Motor neuron (in vitro differentiated cells): ENCODE data around the gene RPUSD3. TPM values are rescaled to one million over a fixed set of nuclear protein-coding genes. Genes with fewer than 3 reads are reported as not detected.

Experiments
- ATAC-seq, 8 experiments: fragments of 200-7000 bp; cut with Tn5 transposase; replicated peaks in 6 of 8; 2 replicates each; pipeline ENCODE4 v1.8.0; 2021; ENCODE audit warnings: mild to moderate bottlenecking in 8 of 8, moderate library complexity in 8 of 8
- H3K27ac ChIP-seq, 2 donors: fragments of 250-450 bp; sonication (Bioruptor Pico); 2 replicates each; pipeline ENCODE4 v1.9.0; 2021; ENCODE audit warnings: antibody characterized with exemption in 2 of 2, mild to moderate bottlenecking in 2 of 2, moderate library complexity in 1 of 2
- H3K4me1 ChIP-seq, 2 donors: fragments of 250-450 bp; sonication (Bioruptor Pico); replicated peaks in 1 of 2; 2 replicates each; pipeline ENCODE4 v1.6.1; 2021; ENCODE audit warnings: antibody characterized with exemption in 2 of 2, mild to moderate bottlenecking in 2 of 2, moderate library complexity in 1 of 2
- H3K4me3 ChIP-seq, 5 donors: fragments of 250-450 bp; sonication (Bioruptor Pico); 2 replicates each; pipeline ENCODE4 v1.9.0; 2021; ENCODE audit warnings: antibody characterized with exemption in 5 of 5, mild to moderate bottlenecking in 5 of 5, moderate library complexity in 4 of 5
- WGBS, 10 experiments: fragments of 450-650 bp; shearing (Covaris generic); methylation state at CpG; one replicate each; pipeline ENCODE4 v1.0.0; 2022; 5-methylcytosine and 5-hydroxymethylcytosine counted together
- in situ Hi-C, 9 experiments: fragments of 400-800 bp; cut with MboI; loops; one replicate each; pipeline ENCODE4 v1.15.0; 2021; ENCODE audit warnings: low sequenced_read_pairs in 9 of 9, low pct_unique_long_range_greater_than_20kb in 2 of 9; ENCODE audit not compliant: unreplicated experiment in 9 of 9
- total RNA-seq, 8 experiments: library from RNA; unstranded; fragments of 300-600 nt; gene quantifications; 2 replicates each; pipeline versions ENCODE4 v1.2.3 to v1.2.4, GENCODE V29; 2022

Gene RPUSD3
- total RNA-seq, 8 experiments from 2014 or later: 23.5 to 44.9 (median 29.5) TPM

DNA sequence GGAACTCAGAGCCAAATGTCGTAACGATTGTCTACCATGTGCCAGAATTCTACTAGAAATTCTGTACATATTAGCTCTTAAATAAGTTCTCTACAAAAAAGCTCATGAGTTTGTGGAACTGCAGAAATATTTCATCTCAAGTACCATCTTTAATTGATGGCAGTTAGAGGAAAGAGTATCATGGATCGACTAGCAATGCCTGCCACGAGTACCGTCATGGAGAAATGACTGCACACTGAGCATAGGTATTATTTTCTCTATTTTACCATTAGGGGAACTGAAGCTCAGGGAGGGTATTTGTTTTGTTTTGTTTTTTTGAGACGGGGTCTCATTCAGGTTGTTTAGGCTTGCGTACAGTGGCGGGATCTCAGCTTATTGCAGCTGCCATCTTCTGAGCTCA is 2.8 kb downstream of the RPUSD3 start:
- ATAC-seq: no peak
- Histone ChIP-seq H3K4me1 (peaks cover 0 to 8% of the 10 kb centered on the region in 2 donors), H3K27ac (no peak overlapping the region), H3K4me3 (no peak overlapping the region)
- WGBS, 10 experiments: 80 to 100% (median 87%) methylated on average over 1 to 8 of the region's 8 CpGs
- in situ Hi-C loops: no loop called here

DNA sequence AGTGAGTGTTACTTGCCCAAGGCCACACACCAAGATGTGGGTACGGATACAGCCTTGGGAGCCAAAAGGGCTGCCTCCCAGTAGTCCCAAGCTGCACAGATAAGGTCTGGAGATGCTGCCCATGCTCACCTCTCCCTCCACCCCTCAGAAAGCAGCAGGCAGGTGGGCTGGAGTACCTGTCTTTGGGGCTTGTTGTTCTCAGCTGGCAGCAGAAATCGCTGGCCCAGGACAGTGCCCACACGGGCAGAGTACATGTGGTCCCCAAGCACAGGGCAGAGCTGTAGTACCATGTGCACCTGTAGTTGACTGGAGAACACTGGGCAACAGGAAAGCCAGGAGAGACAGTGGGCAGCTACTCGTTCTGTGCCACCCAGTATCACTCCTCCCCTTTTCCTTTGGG is 5.0 kb downstream of the RPUSD3 start:
- peaks cover 0 to 4% of the 10 kb centered on the region in 2 donors for H3K4me1 ChIP-seq
- in situ Hi-C loops: no loop called here
- no peak overlapping the region for H3K27ac ChIP-seq
- WGBS, 10 experiments: 52 to 100% (median 83%) methylated on average over 1 to 3 of the region's 4 CpGs; no CpG with 5 or more reads in 5 of the 10 experiments
- H3K4me3 ChIP-seq: no peak overlapping the region
- no peak for ATAC-seq

DNA sequence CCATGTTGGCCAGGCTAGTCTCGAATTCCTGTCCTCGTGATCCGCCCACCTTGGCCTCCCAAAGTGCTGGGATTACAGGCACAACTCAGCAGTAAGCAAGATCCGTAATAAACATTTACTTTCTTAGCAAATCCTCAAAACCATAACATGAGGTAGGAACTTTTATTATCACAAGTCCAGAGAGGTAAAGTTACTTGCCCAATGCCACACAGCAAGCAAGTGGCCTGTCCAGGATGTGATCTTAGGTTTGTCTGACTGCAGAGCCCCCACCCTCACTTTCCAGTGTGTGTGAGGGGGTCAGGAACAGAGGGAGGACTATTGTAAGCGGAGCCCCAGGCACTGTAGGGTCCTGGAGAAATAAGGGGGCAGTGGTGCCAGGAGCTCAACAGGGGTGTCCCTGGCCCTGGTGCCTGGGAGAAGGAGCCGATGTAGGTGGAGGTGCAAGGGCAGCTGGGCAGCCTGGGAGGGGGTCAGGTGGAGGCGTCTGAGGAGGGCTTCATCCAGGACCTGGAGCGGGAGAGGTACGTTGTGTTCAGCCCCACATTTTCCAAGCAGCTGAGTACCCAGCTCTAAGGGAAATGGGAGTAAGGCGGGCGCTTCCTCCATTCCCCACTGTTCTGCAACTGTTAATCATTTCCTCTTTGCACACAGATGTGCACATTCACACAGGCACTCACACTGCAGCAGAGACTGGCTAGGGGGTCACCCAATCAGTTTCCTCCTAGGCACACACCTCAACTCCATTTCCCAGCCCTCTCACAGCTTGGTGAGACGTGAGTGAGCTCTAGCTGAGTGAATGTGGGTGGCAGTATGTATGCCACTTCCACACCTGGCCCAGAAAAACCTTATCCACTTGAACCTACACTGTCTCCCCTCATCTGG is 5.9 kb downstream of the RPUSD3 start:
- in situ Hi-C loops: no loop called here
- Histone ChIP-seq H3K4me3 (no peak overlapping the region), H3K4me1 (peaks cover 0 to 3% of the 10 kb centered on the region in 2 donors), H3K27ac (no peak overlapping the region)
- WGBS, 10 experiments: 40 to 100% (median 100%) methylated on average over 1 to 10 of the region's 12 CpGs; no CpG with 5 or more reads in 3 of the 10 experiments
- ATAC-seq: no peak

DNA sequence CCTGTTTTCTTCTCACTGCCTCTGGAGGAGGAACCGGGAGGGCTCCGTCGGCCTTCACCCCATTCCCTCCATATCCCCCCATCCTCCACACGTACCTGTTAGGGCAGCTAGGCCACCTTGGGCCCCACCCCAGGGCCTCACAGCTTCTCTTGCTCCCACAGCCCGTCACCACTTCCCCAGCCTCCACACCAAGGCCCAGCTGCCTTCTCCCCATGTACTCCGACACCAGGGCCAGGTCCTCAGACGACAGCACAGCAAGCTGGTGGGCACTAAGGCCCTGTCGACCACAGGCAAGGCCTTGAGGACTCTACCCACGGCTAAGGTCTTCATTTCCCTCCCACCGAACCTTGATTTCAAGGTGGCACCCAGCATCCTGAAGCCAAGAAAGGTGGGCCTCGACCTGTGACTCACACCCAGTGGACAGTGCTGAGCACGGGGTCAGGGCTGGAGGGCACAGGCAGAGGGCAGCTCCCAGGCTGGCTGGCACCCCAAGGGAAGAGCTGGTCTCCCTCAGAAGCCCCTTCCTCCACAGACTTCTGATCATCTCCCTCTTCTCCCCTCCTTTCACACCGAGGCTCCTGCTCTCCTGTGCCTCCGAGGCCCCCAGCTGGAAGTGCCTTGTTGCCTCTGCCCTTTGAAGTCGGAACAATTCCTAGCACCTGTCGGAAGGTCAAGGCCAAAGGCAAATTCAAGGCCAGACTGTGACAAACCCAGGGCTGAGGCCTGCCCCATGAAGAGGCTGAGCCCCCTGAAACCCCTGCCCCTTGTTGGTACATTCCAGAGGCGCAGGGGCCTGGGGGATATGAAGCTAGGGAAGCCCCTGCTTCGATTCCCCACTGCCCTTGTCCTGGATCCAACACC is 9.1 kb downstream of the RPUSD3 start:
- Histone ChIP-seq H3K4me3 (no peak overlapping the region), H3K27ac (no peak overlapping the region), H3K4me1 (no peaks in the 10 kb centered on the region)
- in situ Hi-C loops: no loop called here
- WGBS, 10 experiments: 84 to 100% (median 100%) methylated on average over 1 to 10 of the region's 18 CpGs; no CpG with 5 or more reads in 5 of the 10 experiments
- peak in 2 of 8 experiments; percentile 10 to 22 for ATAC-seq

DNA sequence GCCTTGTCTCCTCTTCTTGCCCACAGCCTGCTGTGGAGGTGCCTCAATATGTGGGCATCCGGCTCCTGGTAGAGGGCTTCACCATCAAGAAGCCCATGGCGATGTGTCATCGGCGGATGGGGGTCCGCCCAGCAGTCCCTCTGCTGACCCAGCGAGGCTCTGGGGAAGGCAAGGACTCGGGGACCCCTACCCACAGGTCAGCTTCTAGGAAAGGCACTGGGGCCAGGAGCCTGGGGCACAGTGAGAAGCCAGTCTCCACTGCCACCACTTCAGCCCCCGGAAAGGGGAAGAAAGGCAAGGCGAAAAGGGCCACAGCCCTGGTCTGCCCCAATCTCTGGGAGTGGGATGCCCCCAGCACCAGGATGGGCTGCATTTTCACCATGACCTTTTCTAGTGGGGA is 10.7 kb downstream of the RPUSD3 start:
- no peak overlapping the region for H3K27ac ChIP-seq
- no peak for ATAC-seq
- in situ Hi-C loops: no loop called here
- 80 to 100% (median 95%) methylated on average over 1 to 2 of the region's 9 CpGs; no CpG with 5 or more reads in 6 of the 10 experiments for WGBS, 10 experiments
- no peak overlapping the region for H3K4me3 ChIP-seq
- H3K4me1 ChIP-seq: no peaks in the 10 kb centered on the region

DNA sequence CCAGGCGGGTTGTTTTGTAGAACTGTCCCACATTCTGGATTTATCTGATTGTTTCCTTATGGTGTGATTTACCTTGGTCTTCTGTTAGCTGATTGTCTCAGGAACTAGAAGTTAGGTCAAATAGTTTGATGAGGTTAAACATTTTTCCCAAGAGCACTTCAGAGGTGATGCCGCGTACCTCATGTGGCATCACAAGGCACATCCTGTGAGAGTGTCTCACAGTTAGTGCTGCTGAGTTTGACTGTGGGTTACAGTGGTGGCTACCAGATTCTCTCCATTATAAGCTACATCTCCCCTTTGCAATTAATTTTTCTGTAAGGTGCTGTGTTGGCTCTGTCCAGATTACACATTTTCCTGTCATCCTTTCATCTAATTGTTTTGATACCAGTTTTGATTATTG is 12.6 kb downstream of the RPUSD3 start:
- WGBS, 10 experiments: 86 to 100% (median 100%) methylated on average over 1 to 3 of the region's 3 CpGs; no CpG with 5 or more reads in 3 of the 10 experiments
- Histone ChIP-seq H3K4me3 (no peak overlapping the region), H3K27ac (no peak overlapping the region), H3K4me1 (no peaks in the 10 kb centered on the region)
- no peak for ATAC-seq
- in situ Hi-C loops: no loop called here

DNA sequence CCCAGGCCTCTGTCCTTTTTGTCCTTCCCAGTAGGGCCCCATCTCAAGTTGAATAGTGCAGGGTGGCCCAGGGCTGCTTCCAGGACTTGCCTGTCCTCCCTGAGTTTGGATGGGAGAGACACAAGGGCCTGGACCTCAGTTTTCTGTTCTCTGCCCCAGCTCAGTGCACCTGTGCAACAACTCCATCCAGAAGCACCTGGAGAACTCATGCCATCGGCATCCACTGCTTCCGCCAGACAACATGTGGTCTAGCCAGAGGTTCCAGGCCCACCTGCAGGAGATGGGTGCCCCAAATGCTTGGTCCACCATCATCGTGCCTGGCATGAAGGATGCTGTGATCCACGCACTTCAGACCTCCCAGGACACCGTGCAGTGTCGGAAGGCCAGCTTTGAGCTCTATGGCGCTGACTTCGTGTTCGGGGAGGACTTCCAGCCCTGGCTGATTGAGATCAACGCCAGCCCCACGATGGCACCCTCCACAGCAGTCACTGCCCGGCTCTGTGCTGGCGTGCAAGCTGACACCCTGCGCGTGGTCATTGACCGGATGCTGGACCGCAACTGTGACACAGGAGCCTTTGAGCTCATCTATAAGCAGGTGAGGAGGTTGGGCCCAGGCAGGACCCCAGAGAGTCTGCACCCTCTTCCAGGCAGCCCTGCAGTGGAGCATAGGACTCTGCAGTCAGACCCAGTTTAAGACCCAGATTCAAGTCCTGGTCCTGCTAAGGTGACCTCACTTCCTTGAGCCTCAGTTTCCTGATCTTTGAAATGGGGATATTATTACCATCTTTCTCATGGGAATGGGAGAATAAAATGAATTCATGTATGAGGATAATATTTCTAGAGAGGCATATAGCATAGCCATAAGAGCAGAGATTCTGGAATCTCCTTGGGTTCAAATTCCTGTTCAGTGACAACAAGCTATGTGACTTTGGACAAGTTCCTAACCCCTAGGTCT is 14.7 kb downstream of the RPUSD3 start:
- 80 to 100% (median 86%) methylated on average over 2 to 7 of the region's 17 CpGs; no CpG with 5 or more reads in 6 of the 10 experiments for WGBS, 10 experiments

DNA sequence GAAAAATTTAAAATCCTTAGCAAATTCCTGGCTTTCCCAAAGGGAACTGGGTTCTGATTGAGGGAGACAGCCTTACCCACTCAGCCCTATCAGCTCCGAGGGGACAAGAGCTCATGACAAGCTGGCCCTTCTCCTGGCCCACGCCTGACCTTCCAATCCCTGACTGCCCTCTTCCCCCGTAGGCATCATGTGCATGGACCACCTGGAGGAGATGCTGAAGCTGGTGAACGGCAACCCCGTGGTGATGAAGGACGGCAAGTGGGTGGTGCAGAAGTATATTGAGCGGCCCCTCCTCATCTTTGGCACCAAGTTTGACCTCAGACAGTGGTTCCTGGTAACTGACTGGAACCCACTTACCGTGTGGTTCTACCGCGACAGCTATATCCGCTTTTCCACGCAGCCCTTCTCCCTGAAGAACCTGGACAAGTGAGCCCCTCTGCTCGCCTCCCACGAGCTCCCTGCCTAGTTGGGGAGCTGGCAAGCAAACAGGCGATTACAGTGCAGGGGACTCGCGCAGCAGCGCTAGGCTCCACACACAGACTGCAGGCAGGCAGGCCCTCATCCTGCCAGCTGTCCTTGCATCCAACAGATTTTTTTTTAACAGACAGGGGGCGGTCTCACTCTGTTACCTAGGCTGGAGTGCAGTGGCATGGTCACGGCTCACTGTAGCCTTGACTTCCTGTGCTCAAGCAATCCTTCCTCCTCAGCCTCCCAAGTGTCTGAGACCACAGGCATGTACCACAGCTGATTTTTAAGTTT is 16.8 kb downstream of the RPUSD3 start:
- ATAC-seq: peak in 3 of 8 experiments; percentile 69 to 83 (median 79)
- H3K27ac ChIP-seq: no peak overlapping the region
- H3K4me3 ChIP-seq: no peak overlapping the region
- 40 to 100% (median 80%) methylated on average over 1 to 8 of the region's 20 CpGs; no CpG with 5 or more reads in 4 of the 10 experiments for WGBS, 10 experiments
- in situ Hi-C loops: no loop called here
- H3K4me1 ChIP-seq: no peaks in the 10 kb centered on the region

More for the DNA sequence above, 14.7 kb downstream of the RPUSD3 start:
- in situ Hi-C loops: no loop called here
- no peak overlapping the region for H3K27ac ChIP-seq
- no peak for ATAC-seq
- H3K4me1 ChIP-seq: no peaks in the 10 kb centered on the region
- H3K4me3 ChIP-seq: no peak overlapping the region

DNA sequence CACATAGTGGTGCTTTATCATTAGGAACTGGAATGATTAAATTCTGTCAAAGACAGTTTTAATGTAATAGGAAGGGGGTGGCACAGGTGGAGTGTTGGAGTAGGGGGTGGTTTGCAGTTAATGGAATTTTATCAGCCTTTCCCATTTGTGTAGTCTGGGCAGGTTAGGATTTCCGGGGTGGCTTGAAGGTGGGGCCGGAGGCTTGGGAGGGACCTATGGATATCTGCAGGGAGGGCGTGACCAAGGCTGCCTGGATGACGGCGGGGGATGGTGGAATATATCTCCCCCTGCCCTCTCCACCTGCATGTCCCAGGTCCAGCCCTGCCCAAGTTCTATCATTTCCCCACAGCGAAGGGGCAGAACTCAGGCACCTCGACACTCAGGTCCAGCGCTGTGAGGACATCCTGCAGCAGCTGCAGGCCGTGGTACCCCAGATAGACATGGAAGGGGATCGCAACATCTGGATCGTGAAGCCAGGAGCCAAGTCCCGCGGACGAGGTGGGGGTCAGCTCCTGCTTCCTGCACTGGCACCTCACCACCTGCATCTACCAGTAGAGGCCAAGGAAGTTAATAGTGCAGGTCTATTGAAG is 18.3 kb downstream of the RPUSD3 start:
- Histone ChIP-seq H3K4me1 (no peaks in the 10 kb centered on the region), H3K27ac (no peak overlapping the region), H3K4me3 (no peak overlapping the region)
- in situ Hi-C loops: no loop called here
- ATAC-seq: no peak
- WGBS, 10 experiments: 60 to 100% (median 78%) methylated on average over 1 to 5 of the region's 14 CpGs; no CpG with 5 or more reads in 5 of the 10 experiments

DNA sequence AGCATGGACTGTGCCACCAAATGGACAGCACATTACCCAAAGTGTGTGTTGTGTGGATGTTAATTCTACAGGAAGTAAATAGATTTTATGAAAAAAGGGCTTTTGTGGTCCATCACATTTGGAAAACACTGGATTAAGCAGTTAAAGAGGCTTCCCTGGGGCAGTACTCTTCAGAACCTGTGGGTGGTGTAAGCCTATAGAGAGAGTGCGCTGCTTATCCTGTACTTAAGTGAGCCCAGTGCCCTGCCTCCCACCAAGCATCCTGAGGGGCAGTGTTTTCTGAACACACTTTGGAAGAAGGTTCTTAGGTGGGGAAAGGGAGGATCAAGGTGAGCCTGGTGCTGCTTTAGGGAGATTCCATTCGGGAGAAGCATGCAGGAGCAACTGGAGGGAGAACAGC is 22.9 kb downstream of the RPUSD3 start:
- WGBS, 10 experiments: 40 to 80% (median 58%) methylated on average over 1 to 2 of the region's 2 CpGs; no CpG with 5 or more reads in 4 of the 10 experiments
- Histone ChIP-seq H3K4me1 (no peaks in the 10 kb centered on the region), H3K27ac (no peak overlapping the region), H3K4me3 (no peak overlapping the region)
- in situ Hi-C loops: no loop called here
- ATAC-seq: peak in 4 of 8 experiments; percentile 23 to 75 (median 44)

DNA sequence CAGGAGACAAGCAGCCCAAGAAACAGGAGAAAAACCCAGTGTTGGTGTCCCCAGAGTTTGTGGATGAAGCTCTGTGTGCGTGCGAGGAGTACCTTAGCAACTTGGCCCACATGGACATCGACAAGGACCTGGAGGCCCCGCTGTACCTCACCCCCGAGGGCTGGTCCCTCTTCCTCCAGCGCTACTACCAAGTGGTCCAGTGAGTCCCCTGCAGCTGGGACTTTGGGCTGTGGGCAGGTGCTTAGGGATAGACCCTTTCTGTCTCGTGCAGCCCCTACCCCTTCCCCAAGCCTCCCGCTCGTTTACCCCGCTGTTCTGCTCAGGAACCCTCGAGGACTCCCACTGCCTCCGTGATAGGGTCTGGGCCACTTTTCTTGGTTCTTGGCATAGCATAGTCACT is 23.3 kb downstream of the RPUSD3 start:
- in situ Hi-C loops: no loop called here

More for the DNA sequence above, 23.3 kb downstream of the RPUSD3 start:
- peak in 1 of 8 experiments; percentile 6 for ATAC-seq
- H3K4me1 ChIP-seq: no peaks in the 10 kb centered on the region
- WGBS, 10 experiments: 91 to 95% (median 95%) methylated on average over 4 to 6 of the region's 12 CpGs; no CpG with 5 or more reads in 7 of the 10 experiments
- no peak overlapping the region for H3K27ac ChIP-seq
- no peak overlapping the region for H3K4me3 ChIP-seq
